Measurements from ENCODE around the gene DNAJB8. TPM values are rescaled to one million over a fixed set of nuclear protein-coding genes. Genes with fewer than 3 reads are reported as not detected.

Gene DNAJB8
- total RNA-seq, 1 experiment from 2014 or later: not detected

- Histone ChIP-seq H3K79me2 (ENCODE audit: low read length) (no peaks in the 10 kb centered on the region), H3K4me1 (ENCODE audit: insufficient read depth, low read length) (no peaks in the 10 kb centered on the region), H3K27me3 (ENCODE audit: low read length) (no peaks in the 10 kb centered on the region), H3K9ac (ENCODE audit: low read length) (no peak overlapping the region), H3K4me2 (ENCODE audit: low read length) (no peak overlapping the region), H3K27ac (ENCODE audit: low read length) (no peak overlapping the region), H3K4me3 (ENCODE audit: low read length) (no peak overlapping the region), H3F3A (ENCODE audit: low read length, unreplicated experiment) (no peaks in the 10 kb centered on the region), H2AFZ (ENCODE audit: low read length) (no peak overlapping the region), H3K36me3 (ENCODE audit: low read depth, low read length) (no peaks in the 10 kb centered on the region), H4K20me1 (ENCODE audit: low read length) (no peaks in the 10 kb centered on the region), H3K9me3 (ENCODE audit: low read length) (no peaks in the 10 kb centered on the region), H3K9me2 (replicated peaks; ENCODE audit: low read length) (no peaks in the 10 kb centered on the region)
- BruUV-seq (replicated peaks): no TSS peak
- ChIA-PET POLR2A (ENCODE audit: unreplicated experiment) (no interaction called here), CTCF (no interaction called here)
- no peak for TF ChIP-seq EZH2 (IDR thresholded peaks at IDR 0.05; ENCODE audit: low read length, unreplicated experiment)
- TF ChIP-seq EZH2phosphoT487 (IDR thresholded peaks at IDR 0.05; ENCODE audit: borderline replicate concordance, low read length): no peak
- TF ChIP-seq CTCF (conservative IDR thresholded peaks at IDR 0.05; ENCODE audit: low read depth, low read length): no peak
- DNase-seq (no peak), ATAC-seq (no peak)
- intact Hi-C loops (cut with micrococcal nuclease): no loop called here
Observed at GRCh38 chr3:128453501-128454309, 13.0 kb downstream of the DNAJB8 start.

- intact Hi-C loops (cut with micrococcal nuclease): no loop called here
- Histone ChIP-seq H3K9me2 (replicated peaks; ENCODE audit: low read length) (no peaks in the 10 kb centered on the region), H3K36me3 (ENCODE audit: low read depth, low read length) (no peaks in the 10 kb centered on the region), H3F3A (ENCODE audit: low read length, unreplicated experiment) (no peaks in the 10 kb centered on the region), H3K4me1 (ENCODE audit: insufficient read depth, low read length) (no peaks in the 10 kb centered on the region), H3K9ac (ENCODE audit: low read length) (no peak overlapping the region), H4K20me1 (ENCODE audit: low read length) (no peaks in the 10 kb centered on the region), H3K4me3 (ENCODE audit: low read length) (no peak overlapping the region), H3K27ac (ENCODE audit: low read length) (no peak overlapping the region), H2AFZ (ENCODE audit: low read length) (no peak overlapping the region), H3K4me2 (ENCODE audit: low read length) (no peak overlapping the region), H3K27me3 (ENCODE audit: low read length) (no peaks in the 10 kb centered on the region), H3K9me3 (ENCODE audit: low read length) (no peaks in the 10 kb centered on the region), H3K79me2 (ENCODE audit: low read length) (no peaks in the 10 kb centered on the region)
- DNase-seq (no peak), ATAC-seq (no peak)
- POLR2A ChIA-PET (ENCODE audit: unreplicated experiment): no interaction called here
- CTCF ChIA-PET: no interaction called here
- BruUV-seq (replicated peaks): no TSS peak
- TF ChIP-seq EZH2phosphoT487 (IDR thresholded peaks at IDR 0.05; ENCODE audit: borderline replicate concordance, low read length): no peak
Observed at GRCh38 chr3:128452678-128453275, 13.9 kb downstream of the DNAJB8 start.

- no peaks in the 10 kb centered on the region for H3K79me2 ChIP-seq (ENCODE audit: low read length)
- H3K27me3 ChIP-seq (ENCODE audit: low read length): no peaks in the 10 kb centered on the region
- H3K4me1 ChIP-seq (ENCODE audit: insufficient read depth, low read length): no peaks in the 10 kb centered on the region
- no peaks in the 10 kb centered on the region for H4K20me1 ChIP-seq (ENCODE audit: low read length)
- H2AFZ ChIP-seq (ENCODE audit: low read length): no peak overlapping the region
- DNase-seq (no peak), ATAC-seq (no peak)
- H3K9me3 ChIP-seq (ENCODE audit: low read length): no peaks in the 10 kb centered on the region
- no peak overlapping the region for H3K4me2 ChIP-seq (ENCODE audit: low read length)
- ChIA-PET CTCF (no interaction called here), POLR2A (ENCODE audit: unreplicated experiment) (no interaction called here)
- TF ChIP-seq CTCF (conservative IDR thresholded peaks at IDR 0.05; ENCODE audit: low read depth, low read length) (no peak), EZH2 (IDR thresholded peaks at IDR 0.05; ENCODE audit: low read length, unreplicated experiment) (no peak), EZH2phosphoT487 (IDR thresholded peaks at IDR 0.05; ENCODE audit: borderline replicate concordance, low read length) (no peak)
- no peak overlapping the region for H3K27ac ChIP-seq (ENCODE audit: low read length)
- H3F3A ChIP-seq (ENCODE audit: low read length, unreplicated experiment): no peaks in the 10 kb centered on the region
- H3K36me3 ChIP-seq (ENCODE audit: low read depth, low read length): no peaks in the 10 kb centered on the region
- H3K4me3 ChIP-seq (ENCODE audit: low read length): no peak overlapping the region
- no peaks in the 10 kb centered on the region for H3K9me2 ChIP-seq (replicated peaks; ENCODE audit: low read length)
- no TSS peak for BruUV-seq (replicated peaks)
- intact Hi-C loops (cut with micrococcal nuclease): no loop called here
- no peak overlapping the region for H3K9ac ChIP-seq (ENCODE audit: low read length)
Observed at GRCh38 chr3:128452120-128452519, 14.6 kb downstream of the DNAJB8 start.

Measured in PC-3 (cell line).